SU-DHL-6 (cell line): ENCODE data around the gene TMED10.
A peak's percentile ranks its signal among the peaks of the same experiment; 100 is the strongest.

Source experiments
- H2AFZ ChIP-seq: fragments of 200-600 bp; sonication (generic); 2 replicates; pipeline ENCODE4 v1.6.1; 2014; ENCODE audit warnings: low read depth, mild to moderate bottlenecking, moderate library complexity, mixed read lengths, antibody characterized with exemption, low read length; ENCODE audit not compliant: severe bottlenecking
- H3F3A ChIP-seq: fragments of 200-600 bp; shearing (Covaris generic); 2 replicates; pipeline ENCODE4 v1.6.0; 2016; ENCODE audit warnings: antibody characterized with exemption, mild to moderate bottlenecking; ENCODE audit not compliant: insufficient read depth
- H3K27ac ChIP-seq: fragments of 200-600 bp; sonication (generic); 2 replicates; pipeline ENCODE4 v1.5.1; 2016; ENCODE audit warnings: low read depth, mild to moderate bottlenecking, low read length, moderate library complexity, mixed read lengths
- H3K27me3 ChIP-seq: fragments of 200-600 bp; sonication (generic), shearing (Covaris generic); 2 replicates; pipeline ENCODE4 v1.6.0; 2014; ENCODE audit warnings: mild to moderate bottlenecking, low read length
- H3K36me3 ChIP-seq: fragments of 200-600 bp; sonication (generic); 2 replicates; pipeline ENCODE4 v1.6.1; 2014; ENCODE audit warnings: mild to moderate bottlenecking, low read length, mixed read lengths
- H3K4me2 ChIP-seq: fragments of 300-600, 200-600 bp; shearing (Covaris generic), sonication (generic); 2 replicates; pipeline ENCODE4 v1.6.0; 2014; ENCODE audit warnings: low read length, low read depth, mild to moderate bottlenecking; ENCODE audit not compliant: poor library complexity, severe bottlenecking
- H3K4me3 ChIP-seq: fragments of 200-600 bp; sonication (generic); 2 replicates; pipeline ENCODE4 v1.5.1; 2014; ENCODE audit warnings: antibody characterized with exemption, low read length, mild to moderate bottlenecking, mixed read lengths; ENCODE audit not compliant: insufficient read depth, poor library complexity, severe bottlenecking
- H3K79me2 ChIP-seq: fragments of 200-600 bp; sonication (generic); 2 replicates; pipeline ENCODE4 v1.6.1; 2014; ENCODE audit warnings: mild to moderate bottlenecking, low read length, moderate library complexity; ENCODE audit not compliant: insufficient read depth
- H3K9ac ChIP-seq: fragments of 200-600 bp; sonication (generic); 2 replicates; pipeline ENCODE4 v1.7.0; 2014; ENCODE audit warnings: mild to moderate bottlenecking, low read length
- H3K9me2 ChIP-seq: fragments of 200-600 bp; sonication (generic); replicated peaks from 2 replicates; pipeline ENCODE4 v1.6.1; 2014; ENCODE audit warnings: low read length; ENCODE audit not compliant: insufficient read depth
- H3K9me3 ChIP-seq: fragments of 200-600 bp; sonication (generic); 2 replicates; pipeline ENCODE4 v1.6.1; 2014; ENCODE audit warnings: low read length, mixed read lengths; ENCODE audit not compliant: insufficient read depth
- H4K20me1 ChIP-seq: fragments of 200-600 bp; sonication (generic); 2 replicates; pipeline ENCODE4 v1.6.1; 2014; ENCODE audit warnings: low read depth, mild to moderate bottlenecking, antibody characterized with exemption, low read length, moderate library complexity, mixed read lengths
- EZH2phosphoT487 ChIP-seq: fragments of 200-600 bp; sonication (generic), shearing (Covaris generic); conservative IDR thresholded peaks from 2 replicates; pipeline ENCODE4 v1.6.1; 2018; ENCODE audit warnings: mild to moderate bottlenecking, antibody characterized with exemption, low read length, moderate library complexity, mixed read lengths
- TF ChIP-seq, protein P1 (sequence below): fragments of 200-600 bp; sonication (generic); IDR thresholded peaks from one replicate; pipeline ENCODE4 v1.5.1; 2017; ENCODE audit warnings: antibody characterized with exemption, mild to moderate bottlenecking, low read length, moderate library complexity; ENCODE audit not compliant: insufficient read depth, poor library complexity, severe bottlenecking

TMED10 gene

DNA sequence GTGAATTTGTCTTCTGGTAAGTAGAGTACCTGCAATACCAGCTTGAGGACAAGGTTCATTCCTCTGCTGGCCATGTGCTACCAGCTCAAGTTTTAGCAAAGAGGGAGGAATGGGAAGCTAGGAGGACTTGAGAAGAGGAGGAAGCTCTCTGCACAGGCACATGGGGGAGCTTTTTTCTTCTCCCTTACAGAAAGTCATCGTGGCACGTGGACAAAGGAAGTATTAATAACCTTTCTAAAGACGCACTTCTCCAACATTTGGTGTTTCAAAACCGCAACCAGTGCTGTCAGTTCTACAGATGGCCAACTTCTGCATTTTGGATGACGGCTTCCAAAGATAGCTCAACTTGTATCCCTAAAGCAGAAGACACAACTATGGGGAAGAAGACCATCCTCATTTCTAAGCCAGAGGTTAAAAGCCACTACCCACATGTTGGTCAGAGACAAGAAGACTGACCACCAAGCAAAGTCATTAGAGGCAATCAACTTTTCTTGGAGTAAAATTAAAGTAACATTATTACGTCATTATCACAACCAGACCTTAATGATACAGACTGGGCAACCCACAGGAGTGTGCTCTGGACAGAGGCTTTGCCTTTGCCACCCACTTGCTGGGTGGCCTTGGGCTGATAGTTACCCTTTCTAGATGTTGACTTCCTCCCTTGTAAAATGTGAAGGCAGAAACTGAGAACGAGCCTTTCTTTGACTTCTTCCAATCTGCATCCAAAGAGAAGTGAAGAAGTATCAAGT lies 12.3 kb upstream of the TMED10 start:
- TF ChIP-seq, protein P1, sequence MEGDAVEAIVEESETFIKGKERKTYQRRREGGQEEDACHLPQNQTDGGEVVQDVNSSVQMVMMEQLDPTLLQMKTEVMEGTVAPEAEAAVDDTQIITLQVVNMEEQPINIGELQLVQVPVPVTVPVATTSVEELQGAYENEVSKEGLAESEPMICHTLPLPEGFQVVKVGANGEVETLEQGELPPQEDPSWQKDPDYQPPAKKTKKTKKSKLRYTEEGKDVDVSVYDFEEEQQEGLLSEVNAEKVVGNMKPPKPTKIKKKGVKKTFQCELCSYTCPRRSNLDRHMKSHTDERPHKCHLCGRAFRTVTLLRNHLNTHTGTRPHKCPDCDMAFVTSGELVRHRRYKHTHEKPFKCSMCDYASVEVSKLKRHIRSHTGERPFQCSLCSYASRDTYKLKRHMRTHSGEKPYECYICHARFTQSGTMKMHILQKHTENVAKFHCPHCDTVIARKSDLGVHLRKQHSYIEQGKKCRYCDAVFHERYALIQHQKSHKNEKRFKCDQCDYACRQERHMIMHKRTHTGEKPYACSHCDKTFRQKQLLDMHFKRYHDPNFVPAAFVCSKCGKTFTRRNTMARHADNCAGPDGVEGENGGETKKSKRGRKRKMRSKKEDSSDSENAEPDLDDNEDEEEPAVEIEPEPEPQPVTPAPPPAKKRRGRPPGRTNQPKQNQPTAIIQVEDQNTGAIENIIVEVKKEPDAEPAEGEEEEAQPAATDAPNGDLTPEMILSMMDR, result no peak
- TF ChIP-seq EZH2phosphoT487, result no peak
- no peaks in the 10 kb centered on the region for H3K36me3 ChIP-seq
- H3K27ac ChIP-seq, result 0 out of 2 replicates have a peak overlapping the region, but pooled peaks have one; percentile 9
- H3K4me2 ChIP-seq, result peak overlapping the region; percentile 42
- no peaks in the 10 kb centered on the region for H3K27me3 ChIP-seq
- peak overlapping the region; percentile 11 for H3K4me3 ChIP-seq
- H2AFZ ChIP-seq, result no peak overlapping the region
- no peaks in the 10 kb centered on the region for H3K9me3 ChIP-seq
- no peaks in the 10 kb centered on the region for H3F3A ChIP-seq
- no peaks in the 10 kb centered on the region for H3K9me2 ChIP-seq
- no peaks in the 10 kb centered on the region for H4K20me1 ChIP-seq
- H3K79me2 ChIP-seq, result no peaks in the 10 kb centered on the region
- H3K9ac ChIP-seq, result no peak overlapping the region; the same call in 1 of the 2 replicates

DNA sequence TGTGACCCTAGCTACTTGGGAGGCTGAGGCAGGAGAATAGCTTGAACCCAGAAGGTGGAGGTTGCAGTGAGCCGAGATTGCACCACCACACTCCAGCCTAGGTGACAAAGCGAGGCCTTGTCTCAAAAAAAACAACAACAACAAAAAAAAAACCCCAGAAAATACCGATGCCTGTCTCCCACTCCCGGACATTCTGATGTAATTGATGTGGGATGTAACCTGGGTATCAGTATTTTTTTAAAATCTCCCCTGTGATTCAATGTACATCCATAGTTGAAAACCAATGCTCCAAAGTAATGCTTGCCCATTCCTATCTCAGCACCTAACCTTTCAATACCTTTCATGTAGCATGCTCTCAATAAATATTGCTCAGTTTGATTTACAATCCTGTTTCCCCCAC lies 11.7 kb upstream of the TMED10 start:
- Histone ChIP-seq H3K4me3 (peak overlapping the region; percentile 11), H3K27me3 (no peaks in the 10 kb centered on the region), H4K20me1 (no peaks in the 10 kb centered on the region), H3K27ac (0 out of 2 replicates have a peak overlapping the region, but pooled peaks have one; percentile 9), H2AFZ (no peak overlapping the region), H3K4me2 (peak overlapping the region; percentile 42), H3K9me2 (no peaks in the 10 kb centered on the region), H3K79me2 (no peaks in the 10 kb centered on the region), H3K9ac (no peak overlapping the region; the same call in 1 of the 2 replicates), H3K36me3 (no peaks in the 10 kb centered on the region), H3F3A (no peaks in the 10 kb centered on the region), H3K9me3 (no peaks in the 10 kb centered on the region)
- TF ChIP-seq, protein P1, result no peak
- no peak for TF ChIP-seq EZH2phosphoT487

DNA sequence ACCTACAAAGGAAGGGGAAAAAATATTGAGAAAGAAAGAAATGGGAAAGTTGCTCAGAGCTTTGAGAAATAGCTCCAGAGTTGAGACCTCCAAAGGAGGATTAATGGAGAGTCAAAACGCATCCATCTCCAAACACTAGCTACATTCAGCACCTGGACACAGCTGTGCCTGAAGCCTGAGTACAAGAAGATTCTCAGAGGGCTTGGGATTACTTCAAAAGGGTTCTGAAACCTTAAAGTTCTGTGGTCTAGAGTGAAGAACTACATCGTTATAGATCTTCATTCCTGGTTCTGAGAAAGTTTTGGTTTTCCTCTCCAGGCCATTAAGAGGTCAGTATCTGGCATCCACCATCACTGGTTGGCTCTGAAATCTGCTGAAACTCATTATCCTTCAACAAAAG lies 10.5 kb upstream of the TMED10 start:
- Histone ChIP-seq H3K4me2 (no peak overlapping the region), H3K27ac (no peak overlapping the region), H3K27me3 (no peaks in the 10 kb centered on the region), H3K4me3 (no peak overlapping the region), H3K9ac (no peak overlapping the region), H3K9me2 (no peaks in the 10 kb centered on the region), H3K79me2 (no peaks in the 10 kb centered on the region), H2AFZ (no peak overlapping the region), H4K20me1 (no peaks in the 10 kb centered on the region), H3K9me3 (no peaks in the 10 kb centered on the region), H3K36me3 (no peaks in the 10 kb centered on the region), H3F3A (no peaks in the 10 kb centered on the region)
- no peak for TF ChIP-seq EZH2phosphoT487
- TF ChIP-seq, protein P1, result no peak
